ENCODE measurements around the gene VIT.
"Not testable (repeated sequence)": the region's sequence is repeated elsewhere in the genome, so short reads cannot be mapped to it uniquely, and the experiment has no call there.

Gene VIT

DNA sequence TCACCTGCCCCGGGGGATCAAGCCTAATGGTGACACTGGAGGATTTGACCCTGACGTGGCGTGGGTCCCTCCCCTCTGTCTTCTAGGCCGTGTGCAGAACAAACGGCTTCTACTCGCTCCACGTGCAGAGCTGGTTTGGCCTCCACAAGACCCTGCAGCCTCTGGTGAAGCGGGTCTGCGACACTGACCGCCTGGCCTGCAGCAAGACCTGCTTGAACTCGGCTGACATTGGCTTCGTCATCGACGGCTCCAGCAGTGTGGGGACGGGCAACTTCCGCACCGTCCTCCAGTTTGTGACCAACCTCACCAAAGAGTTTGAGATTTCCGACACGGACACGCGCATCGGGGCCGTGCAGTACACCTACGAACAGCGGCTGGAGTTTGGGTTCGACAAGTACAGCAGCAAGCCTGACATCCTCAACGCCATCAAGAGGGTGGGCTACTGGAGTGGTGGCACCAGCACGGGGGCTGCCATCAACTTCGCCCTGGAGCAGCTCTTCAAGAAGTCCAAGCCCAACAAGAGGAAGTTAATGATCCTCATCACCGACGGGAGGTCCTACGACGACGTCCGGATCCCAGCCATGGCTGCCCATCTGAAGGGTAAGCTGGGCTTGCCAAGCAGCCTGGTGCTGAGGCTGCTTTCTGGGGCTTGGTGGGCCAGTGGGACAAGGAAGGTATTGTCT, 112.0 kb downstream of the VIT start:
- DNase-seq, result no peak

DNA sequence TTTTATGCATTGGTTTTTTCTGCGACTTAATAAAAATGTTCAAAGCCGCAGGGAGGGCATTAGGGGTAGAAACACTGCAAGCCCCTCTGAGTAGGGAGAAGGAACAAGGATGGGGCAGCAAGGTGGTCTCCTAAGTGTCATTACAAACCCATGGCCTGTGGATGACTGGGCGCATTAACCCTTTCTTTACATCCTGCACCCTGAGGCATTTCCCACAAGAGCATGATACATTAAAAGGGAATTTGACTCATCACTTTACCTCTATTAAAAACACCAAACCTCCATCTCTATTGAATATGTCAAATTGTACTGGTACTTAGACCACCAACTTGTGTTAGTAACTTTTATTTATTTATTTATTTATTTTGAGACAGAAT, 112.5 kb downstream of the VIT start:
- no peak for DNase-seq

DNA sequence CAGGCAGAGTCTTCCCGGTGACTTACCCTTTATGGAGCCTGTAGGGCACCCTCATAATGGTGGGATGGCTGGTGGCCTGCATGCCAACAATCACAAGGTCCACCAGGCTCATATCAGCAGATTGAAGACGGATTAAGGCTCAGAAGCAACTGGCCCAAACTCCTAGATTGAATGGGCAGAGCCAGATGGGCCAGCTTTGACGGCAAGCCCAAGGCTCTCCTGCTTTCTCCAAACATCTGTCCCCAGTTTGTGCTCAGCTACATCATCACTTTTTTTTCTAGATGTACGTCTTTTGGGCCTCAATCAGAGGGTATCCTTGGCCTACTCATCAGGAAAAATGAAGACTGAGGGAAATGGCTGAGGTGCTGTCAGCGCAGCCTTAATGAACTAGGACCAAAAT, 114.6 kb downstream of the VIT start:
- DNase-seq, result no peak

DNA sequence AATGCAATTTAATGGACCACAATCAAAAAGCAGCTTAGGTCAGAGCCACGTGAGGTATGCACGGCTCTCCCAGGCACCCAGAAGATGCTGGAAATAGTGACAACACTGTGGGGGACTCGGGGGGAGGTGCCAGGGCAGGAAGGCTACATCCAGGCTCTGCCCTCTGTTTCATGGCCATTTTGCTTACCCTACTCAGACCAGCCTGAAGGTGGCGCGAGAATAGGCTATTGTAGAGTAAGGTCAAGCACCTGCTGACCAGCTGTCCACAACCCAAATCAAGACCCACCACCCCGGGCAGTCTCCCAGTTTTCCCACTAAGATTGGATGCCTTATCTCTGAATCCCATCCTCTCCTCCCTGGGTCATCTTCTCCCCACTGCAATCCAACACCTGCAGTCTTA, 115.7 kb downstream of the VIT start:
- DNase-seq, result no peak

DNA sequence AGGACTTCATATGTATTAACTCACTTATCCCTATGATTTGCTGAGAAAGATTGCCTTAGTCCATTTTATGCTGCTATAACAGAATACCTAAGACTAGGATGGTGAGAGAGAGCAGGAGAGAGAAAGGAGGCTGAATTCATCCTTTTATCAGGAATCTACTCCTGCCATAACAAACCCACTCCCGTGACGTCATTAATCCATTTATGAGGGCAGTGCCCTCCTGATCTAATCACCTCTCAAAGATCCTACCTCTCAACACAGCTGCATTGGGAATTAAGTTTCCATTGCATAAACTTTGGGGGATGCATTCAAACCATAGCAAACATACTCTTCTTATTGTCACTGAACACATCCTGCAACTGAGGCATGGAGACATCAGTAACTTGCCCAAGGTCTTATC, 122.0 kb downstream of the VIT start:
- DNase-seq, result no peak

DNA sequence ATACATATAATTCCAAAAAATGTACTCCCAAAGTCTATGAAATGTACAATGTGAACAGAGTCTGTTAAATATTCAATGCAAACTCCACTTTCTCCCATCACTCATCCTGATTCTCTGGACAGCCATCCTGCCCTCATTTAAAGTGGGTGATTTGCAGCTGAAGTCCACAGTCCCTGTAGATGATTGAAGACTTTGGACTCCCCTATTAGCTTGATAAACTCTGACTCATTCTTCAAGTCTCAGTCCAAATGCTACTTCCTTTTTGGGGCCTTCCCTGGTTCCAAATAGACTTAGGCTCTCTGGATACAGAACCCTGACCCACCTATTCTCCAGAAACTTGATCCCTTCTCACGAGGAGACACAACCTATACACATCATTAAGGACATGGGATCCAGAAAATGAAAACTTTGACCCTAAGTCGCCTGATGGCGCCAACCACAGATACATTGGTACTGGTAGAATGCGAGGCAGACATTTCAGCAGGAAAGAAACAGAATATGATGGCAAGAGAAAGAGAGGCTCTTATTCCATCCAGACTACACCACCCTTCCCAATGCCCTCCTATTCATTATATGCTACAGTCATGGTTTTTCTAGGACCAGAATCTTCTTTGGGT, 122.7 kb downstream of the VIT start:
- no peak for DNase-seq

DNA sequence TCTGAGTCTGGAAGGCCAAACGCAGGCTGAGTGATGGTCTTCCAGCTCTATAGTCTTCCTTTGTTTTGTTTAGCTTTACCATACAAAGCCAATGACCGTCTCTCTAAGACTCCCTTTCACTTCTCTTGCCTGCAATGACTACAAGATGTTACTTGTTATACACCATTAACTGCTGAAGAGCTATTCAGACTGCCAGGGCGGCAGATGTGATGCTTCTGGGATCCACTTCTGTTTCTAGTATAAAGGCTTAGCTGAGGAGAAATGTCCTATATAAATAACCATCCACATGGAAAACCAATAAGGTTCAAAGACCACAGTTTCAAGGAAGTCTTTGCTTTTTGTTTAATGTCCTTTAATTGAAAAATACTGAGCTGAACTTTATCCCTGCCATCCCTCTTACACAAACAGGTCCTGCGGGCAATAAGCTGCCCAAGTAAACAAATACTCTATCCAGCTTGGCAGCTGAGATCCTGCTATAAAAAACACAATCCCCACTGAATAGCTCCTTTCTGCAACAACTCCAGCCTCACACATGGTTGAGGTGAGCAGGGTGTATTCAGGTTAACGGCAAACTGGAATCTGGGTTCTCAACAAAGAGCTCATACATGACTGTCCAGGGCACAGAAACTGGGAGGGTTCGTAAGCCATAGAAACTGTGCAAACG, 124.6 kb downstream of the VIT start:
- no peak for DNase-seq

DNA sequence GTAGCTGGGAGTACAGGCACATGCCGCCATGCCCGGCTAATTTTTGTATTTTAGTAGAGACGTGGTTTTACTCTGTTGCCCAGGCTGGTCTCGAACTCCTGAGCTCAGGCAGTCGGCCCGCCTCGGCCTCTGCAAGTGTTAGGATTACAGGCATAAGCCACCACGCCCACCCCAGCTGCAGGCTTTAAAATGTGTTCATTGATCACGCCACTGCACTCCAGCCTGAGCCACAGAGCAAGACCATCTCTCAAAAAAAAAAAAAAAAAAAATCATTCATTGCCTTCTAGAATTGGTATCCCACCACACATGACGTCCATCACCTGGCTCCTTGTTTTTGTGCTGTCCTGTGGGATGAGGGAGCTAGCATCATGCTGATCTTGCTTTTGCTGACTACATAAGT, 127.4 kb downstream of the VIT start:
- no peak for DNase-seq

DNA sequence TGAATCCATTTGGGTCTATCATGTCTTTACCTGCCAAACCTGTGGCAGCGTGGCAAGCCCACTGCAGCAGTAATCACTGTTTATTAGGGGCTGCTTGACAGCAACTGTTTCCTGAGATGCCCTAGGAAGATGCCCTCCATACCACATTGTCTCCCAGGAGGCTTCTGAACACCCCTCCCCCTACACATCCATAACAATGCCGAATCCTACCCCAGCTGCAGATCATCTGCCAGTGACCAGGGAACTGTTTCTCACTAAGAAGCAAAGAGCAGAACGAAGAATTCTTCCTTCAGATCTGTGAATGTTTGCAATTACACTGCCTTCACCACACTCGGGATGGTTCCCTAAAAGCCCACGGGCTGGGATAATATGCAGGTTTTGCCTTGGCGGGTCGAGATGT, 127.8 kb downstream of the VIT start:
- DNase-seq, result no peak

DNA sequence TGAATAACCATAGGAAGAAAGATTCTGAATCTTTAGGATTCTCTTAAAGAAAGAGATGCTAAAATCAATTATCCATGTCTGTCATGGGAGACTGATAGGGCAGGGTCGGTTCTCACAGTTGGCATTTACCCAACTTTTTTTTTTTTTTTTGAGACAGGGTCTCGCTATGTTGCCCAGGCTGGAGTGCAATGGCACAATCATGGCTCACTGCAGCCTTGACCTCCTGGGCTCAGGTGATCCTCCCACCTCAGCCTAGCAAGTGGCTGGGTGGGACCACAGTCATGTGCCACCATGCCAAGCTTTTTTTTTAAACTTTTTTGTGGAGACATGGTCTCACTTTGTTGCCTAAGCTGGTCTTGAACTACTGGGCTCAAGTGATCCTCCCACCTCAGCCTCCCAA, 128.2 kb downstream of the VIT start:
- DNase-seq, result not testable (repeated sequence)

DNA sequence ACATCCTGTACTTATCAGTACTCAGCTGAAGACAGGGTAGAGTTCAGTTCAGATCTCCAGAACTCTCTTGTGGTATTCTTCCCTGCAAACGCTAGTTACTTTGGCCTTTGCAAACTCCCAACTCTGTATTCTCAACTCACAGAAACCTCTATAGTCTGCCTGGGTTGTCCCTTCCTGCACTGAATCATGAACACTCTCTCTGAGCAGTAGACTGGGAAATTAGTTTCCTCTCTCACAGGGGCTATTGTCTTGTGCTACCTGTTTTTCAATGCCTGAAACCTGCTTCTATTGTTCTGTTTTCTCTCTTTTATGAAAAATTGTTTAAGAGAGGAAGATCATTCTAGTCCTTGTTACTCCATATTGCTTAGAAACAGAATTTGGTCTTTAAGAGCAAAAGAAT, 134.7 kb downstream of the VIT start:
- DNase-seq, result no peak

DNA sequence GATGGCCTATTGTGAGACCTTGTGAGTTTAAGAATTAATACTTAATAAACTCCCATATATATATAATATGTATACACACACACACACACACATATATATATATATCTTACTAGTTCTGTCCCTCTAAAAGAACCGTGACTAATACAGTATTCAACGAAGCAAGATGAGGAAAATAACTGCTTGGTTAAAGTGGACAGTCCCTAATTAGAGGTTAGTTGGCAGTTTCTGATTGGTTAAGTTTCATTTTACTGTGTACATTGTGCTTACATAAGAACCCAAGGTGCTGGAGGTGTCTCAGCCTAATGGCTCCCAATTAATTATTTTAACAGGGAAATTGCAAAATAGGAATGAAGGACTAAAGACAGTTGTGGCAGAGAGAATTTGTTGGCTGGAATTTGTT, 137.7 kb downstream of the VIT start:
- no peak for DNase-seq

DNA sequence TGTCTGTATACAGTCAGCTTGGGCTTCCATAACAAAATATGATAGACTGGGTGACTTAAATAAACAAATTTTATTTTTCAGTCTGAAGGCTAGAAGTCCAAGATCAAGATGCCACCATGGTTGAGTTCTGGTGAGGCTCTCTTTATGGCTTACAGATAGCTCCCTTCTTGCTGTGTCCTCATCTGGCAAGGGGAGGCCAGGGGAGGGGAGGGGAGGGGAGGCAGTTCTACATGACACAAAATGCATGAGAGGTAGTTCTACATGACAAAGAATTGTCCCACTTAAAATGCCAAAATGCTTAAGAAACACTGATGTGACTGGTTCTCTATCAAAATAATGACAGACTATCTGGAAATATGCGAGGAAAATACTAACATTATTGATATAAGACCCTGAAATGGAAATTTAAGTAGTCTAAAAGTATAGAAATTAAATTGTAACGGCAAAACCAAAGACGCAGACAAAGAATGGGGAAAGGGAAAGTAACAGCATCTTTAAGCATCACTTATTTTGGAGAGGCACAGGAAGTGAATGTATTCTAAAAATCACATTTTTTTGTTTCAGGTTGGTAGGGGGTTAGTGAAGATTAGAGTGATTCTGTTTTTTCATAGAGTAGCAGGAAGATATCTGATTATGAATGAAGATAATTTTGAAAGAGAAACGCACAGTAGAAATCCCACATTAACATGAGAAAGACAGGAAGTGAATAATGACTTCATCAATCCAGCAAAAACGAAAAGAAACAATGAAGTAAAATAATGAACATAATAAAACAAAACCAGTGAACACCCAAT, 138.4 kb downstream of the VIT start:
- DNase-seq, result no peak

DNA sequence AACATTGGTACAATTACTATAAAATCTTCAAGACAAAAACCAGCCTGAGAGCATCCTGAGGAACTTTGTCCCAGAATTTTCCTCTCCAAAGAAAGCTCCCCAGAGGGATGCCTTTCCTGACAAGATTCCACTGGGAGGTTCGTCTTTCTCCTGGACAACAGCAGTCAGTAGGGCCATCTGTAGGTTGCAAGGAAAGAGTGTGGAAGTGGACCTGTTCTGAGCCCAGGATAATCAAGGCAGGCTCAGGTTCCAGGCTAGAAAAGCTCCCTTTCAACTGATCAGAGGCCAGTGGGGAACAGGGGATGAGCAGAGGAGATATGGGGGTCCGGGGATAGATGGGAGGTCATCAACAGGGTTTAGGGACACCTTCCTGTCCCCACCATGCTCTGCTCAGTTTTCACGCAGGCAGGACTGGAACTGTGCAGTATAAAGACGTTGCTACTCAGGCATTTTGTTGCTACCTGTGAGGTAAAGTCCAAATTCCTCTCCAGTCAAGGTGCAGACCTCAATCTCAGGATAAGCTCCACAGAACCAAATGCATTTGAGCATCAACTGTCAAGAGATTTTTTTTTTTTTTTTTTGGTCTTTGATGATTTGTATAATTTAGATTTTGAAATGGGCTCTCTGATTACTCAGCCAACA, 143.6 kb downstream of the VIT start:
- no peak for DNase-seq

DNA sequence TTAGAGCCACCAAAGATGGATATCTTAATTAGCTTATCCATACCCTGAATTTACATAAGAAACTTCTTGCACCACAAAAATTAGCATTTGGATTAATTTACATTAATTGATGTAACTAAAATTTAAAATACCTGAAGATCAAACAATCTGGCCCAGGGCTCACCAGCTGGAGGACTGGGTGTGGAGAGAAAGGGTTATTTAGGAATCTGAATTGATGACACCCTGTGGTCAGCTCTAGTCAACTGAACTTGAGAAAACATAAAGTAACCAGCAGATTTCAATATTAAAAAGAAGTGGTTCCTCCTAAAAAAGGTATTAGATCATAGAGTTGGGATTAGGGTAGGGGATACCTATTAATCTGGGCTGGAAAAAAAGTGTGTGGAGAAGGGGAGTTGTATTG, 147.3 kb downstream of the VIT start:
- DNase-seq, result no peak

DNA sequence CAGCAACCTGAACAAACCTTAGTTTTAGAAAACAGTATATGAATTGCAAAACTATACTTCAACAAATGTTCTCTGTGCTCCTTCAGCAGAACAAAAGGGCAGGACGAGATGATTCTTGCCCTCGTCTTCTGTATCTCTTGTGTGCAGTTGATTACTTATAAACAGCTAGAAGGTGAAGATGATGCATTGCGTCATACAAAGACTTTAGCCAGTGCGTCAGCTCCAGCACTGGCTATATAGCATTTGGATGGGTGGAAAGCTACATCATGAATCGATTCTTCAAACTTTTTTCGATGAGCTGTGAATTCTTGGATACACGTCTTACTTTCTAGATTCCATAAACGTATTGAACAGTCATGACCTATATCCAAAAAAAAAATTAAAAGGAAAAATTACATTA, 152.8 kb downstream of the VIT start:
- no peak for DNase-seq

DNA sequence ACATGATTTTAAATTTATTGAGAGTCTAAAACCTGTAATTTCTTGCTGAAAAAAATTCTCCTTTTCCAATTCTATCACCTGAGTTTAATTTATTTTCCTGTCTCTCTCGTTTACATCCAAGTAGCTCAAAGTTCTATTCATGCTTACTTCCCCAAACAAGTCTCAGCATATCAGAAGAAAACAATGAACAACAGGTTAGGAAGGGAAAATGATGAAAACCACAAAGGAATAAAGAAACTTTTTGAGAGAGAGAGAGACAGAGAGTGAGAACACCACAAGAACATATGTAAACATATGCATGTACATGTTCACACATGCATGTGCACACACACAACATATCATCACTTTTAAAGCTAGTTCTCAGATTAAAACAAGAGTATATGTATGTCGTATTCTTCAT, 157.7 kb downstream of the VIT start:
- DNase-seq, result no peak

DNA sequence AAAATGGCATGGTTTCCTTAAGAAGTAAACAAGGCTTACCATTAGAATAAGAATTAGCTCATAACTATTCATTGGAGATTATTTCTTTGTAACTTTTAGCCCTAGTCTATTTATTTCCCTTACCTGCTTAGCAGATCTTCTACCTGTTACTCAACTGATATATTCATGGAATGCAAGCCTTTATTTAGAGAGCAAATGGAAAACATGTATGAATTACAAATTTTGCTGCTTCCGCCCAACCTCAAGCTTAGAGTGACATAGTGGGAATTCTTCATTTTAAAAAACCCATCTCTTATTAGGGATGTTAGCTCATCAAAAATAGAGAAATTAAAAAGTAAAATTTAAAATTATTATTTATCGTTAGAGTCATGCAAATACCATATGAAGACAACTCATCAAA, 158.9 kb downstream of the VIT start:
- DNase-seq, result no peak

DNA sequence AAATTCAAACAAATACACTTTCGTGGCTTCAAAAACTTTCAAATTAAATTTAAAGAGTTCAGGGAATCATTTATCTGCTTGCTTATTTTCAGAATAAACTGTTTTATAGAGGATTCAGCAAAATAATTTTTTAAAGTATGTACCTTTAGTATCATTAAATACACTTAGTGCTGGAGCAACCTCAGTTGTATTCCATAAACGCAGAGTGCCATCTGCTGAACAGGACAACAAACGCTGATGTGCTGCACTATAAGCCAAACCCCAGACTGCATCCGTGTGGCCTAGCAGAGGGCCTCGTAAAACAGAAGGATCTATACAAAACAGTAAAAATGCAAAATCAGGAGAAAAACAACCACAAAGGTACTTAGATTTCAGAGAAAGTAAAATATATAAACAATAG, 161.2 kb downstream of the VIT start:
- no peak for DNase-seq

DNA sequence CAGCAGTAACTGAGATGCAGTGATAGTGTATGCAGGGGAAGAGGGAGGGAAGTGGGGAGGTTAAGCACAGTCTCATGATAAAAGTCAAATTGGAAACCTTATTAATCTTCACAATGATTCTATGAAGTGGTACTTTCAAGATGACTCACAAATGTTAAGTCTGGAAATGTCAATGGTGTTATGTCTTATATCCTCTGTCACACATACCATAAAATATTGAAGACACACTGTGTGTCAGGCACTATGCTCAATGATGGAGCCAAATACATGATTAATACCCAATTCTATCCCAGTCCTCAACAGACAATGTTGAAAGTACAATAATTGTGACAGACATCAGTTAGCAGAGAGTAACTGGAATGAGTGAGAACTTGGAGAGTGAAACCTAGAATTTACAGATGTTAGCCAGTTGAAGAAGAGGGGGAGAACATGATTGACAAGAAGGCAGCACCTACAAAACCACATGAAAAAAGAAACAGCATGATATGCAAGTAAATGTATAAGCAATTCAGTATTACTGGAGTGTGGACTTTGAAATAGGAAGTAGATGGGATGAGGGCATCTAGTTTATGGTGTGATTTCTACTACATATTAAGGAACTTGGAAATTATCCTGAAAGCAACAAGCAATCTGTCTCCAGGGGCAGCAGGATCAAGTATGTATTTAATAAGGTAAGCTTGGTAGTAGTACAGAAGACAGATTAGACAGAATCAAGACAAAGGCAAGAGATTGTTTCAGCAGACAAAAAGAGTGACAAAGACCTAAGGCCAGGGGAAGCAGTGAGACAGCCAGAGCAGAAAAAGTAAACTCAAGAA, 162.3 kb downstream of the VIT start:
- DNase-seq, result no peak

DNA sequence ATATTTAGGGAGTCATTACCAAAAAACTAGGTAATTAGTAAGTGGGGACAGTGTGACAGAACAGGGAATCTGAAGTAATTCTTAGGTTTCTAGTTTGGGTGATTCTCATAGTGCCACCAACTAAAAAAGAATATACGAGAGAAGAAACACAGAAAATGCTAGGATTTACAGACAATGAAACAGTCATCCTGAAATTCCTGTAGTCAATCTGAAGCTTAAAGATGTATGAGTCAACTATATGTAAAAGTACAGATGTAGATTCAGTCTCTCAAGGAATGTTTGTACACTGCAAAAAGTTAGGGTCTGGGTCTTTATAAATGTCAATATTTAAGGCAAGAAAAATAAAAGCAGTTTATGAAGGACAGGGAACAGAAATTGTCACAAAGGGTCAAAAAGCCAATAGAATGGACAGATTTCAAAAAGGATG, 162.9 kb downstream of the VIT start:
- no peak for DNase-seq

DNA sequence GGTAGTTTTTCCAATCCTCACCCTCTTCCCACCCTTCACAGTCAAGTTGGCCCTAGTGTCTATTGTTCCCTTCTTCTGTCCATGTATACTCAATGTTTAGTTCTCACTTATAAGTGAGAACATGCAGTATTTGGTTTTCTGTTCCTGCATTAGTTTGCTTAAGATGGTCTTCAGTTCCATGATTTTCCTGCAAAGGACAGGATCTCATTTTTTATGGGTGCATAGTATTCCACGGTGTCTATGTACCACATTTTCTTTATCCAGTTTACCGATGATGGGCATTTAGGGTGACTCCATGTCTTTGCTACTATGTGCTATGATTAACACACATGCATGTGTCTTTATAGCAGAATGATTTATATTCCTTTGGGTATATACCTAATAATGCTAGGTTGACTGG, 165.4 kb downstream of the VIT start:
- no peak for DNase-seq

Data from CD4-positive, alpha-beta T cell treated with Interleukin-15 for 1 hour (primary cell).